ENCODE data around the gene SUMO4.
"Not testable (repeated sequence)": the region's sequence is repeated elsewhere in the genome, so short reads cannot be mapped to it uniquely, and the experiment has no call there.

The SUMO4 gene

GRCh38 chr6:149433881-149434280, 33.8 kb downstream of the SUMO4 start:
- FAIRE-seq: no peak

GRCh38 chr6:149435919-149436586, 36.0 kb downstream of the SUMO4 start:
- no peak for FAIRE-seq

GRCh38 chr6:149436647-149437046, 36.6 kb downstream of the SUMO4 start:
- FAIRE-seq: no peak

GRCh38 chr6:149437212-149437611, 37.1 kb downstream of the SUMO4 start:
- FAIRE-seq: no peak

GRCh38 chr6:149438855-149439254, 38.8 kb downstream of the SUMO4 start:
- no peak for FAIRE-seq

GRCh38 chr6:149439626-149440025, 39.6 kb downstream of the SUMO4 start:
- no peak for FAIRE-seq

- no peak for FAIRE-seq
Observed at GRCh38 chr6:149440735-149441671, 40.9 kb downstream of the SUMO4 start.

GRCh38 chr6:149441740-149442139, 41.7 kb downstream of the SUMO4 start:
- no peak for FAIRE-seq

GRCh38 chr6:149443411-149444181, 43.5 kb downstream of the SUMO4 start:
- FAIRE-seq: no peak

GRCh38 chr6:149444360-149445094, 44.5 kb downstream of the SUMO4 start:
- not testable (repeated sequence) for FAIRE-seq

GRCh38 chr6:149445095-149445466, 45.0 kb downstream of the SUMO4 start:
- no peak for FAIRE-seq

GRCh38 chr6:149445573-149445972, 45.5 kb downstream of the SUMO4 start:
- no peak for FAIRE-seq

- FAIRE-seq: no peak
Observed at GRCh38 chr6:149446791-149447376, 46.8 kb downstream of the SUMO4 start.

GRCh38 chr6:149448821-149449453, 48.9 kb downstream of the SUMO4 start:
- no peak for FAIRE-seq

- FAIRE-seq: no peak
Observed at GRCh38 chr6:149449831-149450678, 50.0 kb downstream of the SUMO4 start.

All from islet of Langerhans (tissue), 1 donor.